Measurements from ENCODE around the gene TSPEAR. TPM values are rescaled to one million over a fixed set of nuclear protein-coding genes. Genes with fewer than 3 reads are reported as not detected.

TSPEAR gene
- total and polyA plus RNA-seq, 5 experiments from 2014 or later: 0.07 TPM; not detected in 4

DNA sequence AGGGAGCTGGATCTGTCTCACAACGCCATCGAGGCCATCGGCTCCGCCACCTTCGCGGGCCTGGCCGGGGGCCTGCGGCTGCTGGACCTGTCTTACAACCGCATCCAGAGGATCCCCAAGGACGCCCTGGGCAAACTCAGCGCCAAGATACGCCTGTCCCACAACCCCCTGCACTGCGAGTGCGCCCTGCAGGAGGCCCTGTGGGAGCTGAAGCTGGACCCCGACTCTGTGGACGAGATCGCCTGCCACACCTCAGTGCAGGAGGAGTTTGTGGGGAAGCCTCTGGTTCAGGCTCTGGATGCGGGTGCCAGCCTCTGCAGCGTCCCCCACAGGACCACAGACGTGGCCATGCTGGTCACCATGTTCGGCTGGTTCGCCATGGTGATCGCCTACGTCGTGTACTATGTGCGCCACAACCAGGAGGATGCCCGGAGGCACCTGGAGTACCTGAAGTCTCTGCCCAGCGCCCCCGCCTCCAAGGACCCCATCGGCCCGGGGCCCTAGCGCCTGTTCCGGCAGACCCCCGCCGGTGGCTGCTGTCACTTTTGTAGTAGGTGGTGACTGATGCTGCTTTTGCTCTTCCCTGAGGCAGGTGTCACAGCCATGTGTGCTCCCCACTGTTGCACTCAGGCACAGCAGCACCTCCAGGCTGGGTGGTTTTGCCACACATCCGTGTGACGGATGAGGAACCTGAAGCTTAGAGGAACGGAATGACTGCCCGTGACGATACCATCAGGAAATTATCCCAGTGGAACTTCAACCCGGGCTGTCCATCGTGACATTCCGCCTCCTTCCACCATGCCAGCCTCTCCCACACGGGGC, 254.2 kb downstream of the TSPEAR start:
- Mint-ChIP-seq H3K4me1 (peaks cover 0 to 9% (median 4%) of the 10 kb centered on the region in 4 donors), H3K27ac (no peak overlapping the region), H3K9me3 (peaks cover 0 to 12% (median 0%) of the 10 kb centered on the region in 9 donors), H3K27me3 (no peaks in the 10 kb centered on the region), H3K4me3 (peak overlapping the region in 9 of 10 donors; percentile 28 to 80 (median 57)), H3K36me3 (no peaks in the 10 kb centered on the region)
- no peak for ATAC-seq
- POLR2A ChIA-PET: interaction anchor here (1.2 kb wide), 1 partner anchor 118 kb away, joined by 3 read pairs; the partner anchor contains the start of gene CFAP410
- DNase-seq: peak in 1 of 10 donors; percentile 40

DNA sequence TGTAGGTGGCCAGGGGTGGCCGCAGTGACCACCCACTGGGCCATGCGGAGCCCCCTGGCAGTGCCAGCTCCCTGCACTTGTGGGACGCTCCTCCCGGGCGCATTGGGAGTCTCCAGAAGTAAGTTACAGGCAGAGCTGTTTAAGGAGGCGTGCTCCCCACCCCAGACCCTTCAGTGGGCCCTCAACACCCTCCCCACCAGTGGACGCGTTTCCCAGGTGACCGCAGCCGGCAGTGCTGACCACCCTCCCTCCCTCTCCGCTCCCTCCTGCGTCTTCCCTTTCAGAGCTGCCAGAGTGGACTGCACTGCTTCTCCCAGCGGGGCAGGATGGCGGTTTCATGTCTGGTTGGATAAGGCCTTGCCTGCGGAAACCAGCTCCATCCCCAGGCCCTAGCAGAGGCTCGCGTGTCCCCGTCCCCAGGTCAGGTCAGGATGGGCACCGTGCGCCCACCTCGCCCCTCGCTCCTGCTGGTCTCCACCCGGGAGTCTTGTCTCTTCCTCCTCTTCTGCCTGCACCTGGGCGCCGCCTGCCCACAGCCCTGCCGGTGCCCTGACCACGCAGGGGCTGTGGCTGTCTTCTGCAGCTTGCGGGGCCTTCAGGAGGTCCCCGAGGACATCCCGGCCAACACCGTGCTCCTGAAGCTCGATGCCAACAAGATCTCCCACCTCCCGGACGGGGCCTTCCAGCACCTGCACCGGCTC, 255.0 kb downstream of the TSPEAR start:
- Mint-ChIP-seq H3K27ac (peak overlapping the region in 1 of 10 donors; percentile 11), H3K36me3 (no peaks in the 10 kb centered on the region)

DNA sequence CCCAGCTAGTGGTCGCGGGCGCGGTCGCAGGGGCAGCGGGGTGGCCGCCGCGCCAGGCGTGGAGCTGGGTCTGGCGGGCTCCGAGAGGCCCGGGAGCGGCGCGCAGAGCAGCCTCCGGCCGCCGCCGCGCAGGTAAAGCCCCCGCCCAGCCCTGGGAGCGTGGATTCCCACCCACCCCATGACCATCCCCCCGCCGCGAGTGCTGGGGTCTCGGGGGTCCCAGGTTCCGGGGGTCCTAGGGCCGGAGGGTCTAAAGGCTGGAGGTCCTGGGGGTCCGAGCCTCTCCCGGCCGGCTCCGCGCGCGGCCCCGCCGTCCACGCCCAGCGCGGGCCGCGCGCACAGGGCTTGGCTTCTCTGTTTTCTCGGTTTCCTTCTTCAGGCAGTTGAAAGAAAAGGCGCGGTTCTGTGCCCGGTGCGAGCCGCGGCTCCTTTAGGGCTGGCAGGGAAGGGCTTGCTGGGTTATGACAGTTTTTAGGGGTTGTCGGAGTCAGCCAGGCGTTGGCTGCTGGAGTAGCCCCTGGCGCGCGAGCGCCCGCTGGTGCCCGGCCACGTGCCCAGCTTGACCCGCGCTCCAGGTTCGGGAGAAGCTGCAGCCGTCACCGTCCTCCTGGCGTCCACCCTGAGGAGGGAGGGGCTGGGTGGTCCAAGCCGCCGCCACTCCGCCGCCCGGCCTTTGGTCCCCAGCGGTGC, 255.7 kb downstream of the TSPEAR start:
- Mint-ChIP-seq H3K36me3 (no peaks in the 10 kb centered on the region), H3K9me3 (peaks cover 0 to 14% (median 2%) of the 10 kb centered on the region in 9 donors), H3K27ac (no peak overlapping the region), H3K27me3 (peaks cover 4 to 12% (median 7%) of the 10 kb centered on the region in 5 donors), H3K4me1 (peaks cover 0 to 9% (median 3%) of the 10 kb centered on the region in 4 donors), H3K4me3 (peak overlapping the region; percentile 65 to 83 (median 73))
- POLR2A ChIA-PET: interaction anchor here (0.7 to 1.7 kb wide), 3 partner anchors 117 to 866 kb away, joined by 3 to 4 read pairs (median 3); partner anchors contain the start of gene CFAP410
- DNase-seq: peak in 4 of 10 donors; percentile 9 to 58 (median 36)
- peak; percentile 63 to 70 for ATAC-seq

More for the DNA sequence above, 255.0 kb downstream of the TSPEAR start:
- Mint-ChIP-seq H3K4me1 (peaks cover 0 to 9% (median 4%) of the 10 kb centered on the region in 4 donors), H3K9me3 (peaks cover 0 to 14% (median 2%) of the 10 kb centered on the region in 9 donors), H3K4me3 (peak overlapping the region in 8 of 10 donors; percentile 28 to 80 (median 58)), H3K27me3 (peaks cover 0 to 5% (median 2%) of the 10 kb centered on the region in 5 donors)
- peak in 1 of 10 donors; percentile 61 for DNase-seq
- no peak for ATAC-seq
- POLR2A ChIA-PET: interaction anchor here (1.2 to 1.7 kb wide), 2 partner anchors 117 to 123 kb away, joined by 3 to 4 read pairs; partner anchors contain the start of gene CFAP410

DNA sequence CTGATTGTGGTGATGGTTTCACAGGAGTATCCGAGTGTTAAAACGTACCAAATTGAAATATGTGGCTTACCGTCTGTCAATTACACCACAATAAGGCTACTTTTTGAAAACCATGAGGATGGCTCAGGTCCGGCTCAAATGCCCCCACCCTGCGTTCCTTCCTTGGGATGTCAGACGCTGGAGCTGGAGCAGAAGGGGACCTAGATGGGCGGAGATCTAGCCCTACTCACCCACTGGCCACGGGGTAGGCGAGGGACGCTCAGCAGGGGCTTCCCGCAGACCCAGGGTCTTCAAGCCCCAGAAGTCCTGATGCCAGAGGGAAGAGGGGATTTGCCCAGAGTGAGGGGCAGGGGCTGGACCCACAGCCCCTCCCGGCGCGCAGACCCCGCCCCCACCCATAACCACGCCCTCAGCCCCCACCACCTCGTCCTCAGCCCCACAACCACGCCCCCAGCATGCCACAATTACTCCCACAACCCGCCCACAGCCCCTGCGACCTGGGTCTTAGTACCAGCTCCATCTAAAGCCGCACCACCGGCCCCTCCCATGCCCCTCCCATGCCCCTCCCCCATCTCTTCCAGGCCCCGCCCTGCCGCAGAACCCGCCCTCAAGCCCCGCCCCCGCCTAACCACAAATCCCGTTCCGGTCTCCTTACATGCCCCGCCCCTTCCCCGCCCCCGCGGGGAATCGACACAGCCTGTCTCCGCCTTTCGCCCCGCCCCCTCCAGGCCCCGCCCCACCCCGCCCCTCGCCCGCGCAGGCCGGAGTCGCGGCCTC, 256.4 kb downstream of the TSPEAR start, which contains the start of gene LRRC3:
LRRC3 (plus strand) TSS at position 764 of the 777 bp plus-strand sequence. CDS start 1,135 bp downstream, outside the sequence.
- POLR2A ChIA-PET: interaction anchor here (0.7 to 1.7 kb wide), 2 partner anchors 121 to 867 kb away, joined by 3 to 4 read pairs; no protein-coding TSS in a partner anchor
- peak; percentile 51 to 92 (median 78) for DNase-seq
- Mint-ChIP-seq H3K4me3 (peak within 1 kb of the TSS; percentile 66 to 84 (median 76)), H3K4me1 (peaks cover 0 to 9% (median 2%) of the 10 kb centered on the region in 4 donors), H3K27me3 (peaks cover 5 to 15% (median 8%) of the 10 kb centered on the region in 5 donors), H3K27ac (peak within 1 kb of the TSS in 4 of 10 donors; percentile 31 to 84 (median 42)), H3K36me3 (no peaks in the 10 kb centered on the region), H3K9me3 (peaks cover 0 to 14% (median 2%) of the 10 kb centered on the region in 9 donors)
- ATAC-seq: peak; percentile 75 to 78

DNA sequence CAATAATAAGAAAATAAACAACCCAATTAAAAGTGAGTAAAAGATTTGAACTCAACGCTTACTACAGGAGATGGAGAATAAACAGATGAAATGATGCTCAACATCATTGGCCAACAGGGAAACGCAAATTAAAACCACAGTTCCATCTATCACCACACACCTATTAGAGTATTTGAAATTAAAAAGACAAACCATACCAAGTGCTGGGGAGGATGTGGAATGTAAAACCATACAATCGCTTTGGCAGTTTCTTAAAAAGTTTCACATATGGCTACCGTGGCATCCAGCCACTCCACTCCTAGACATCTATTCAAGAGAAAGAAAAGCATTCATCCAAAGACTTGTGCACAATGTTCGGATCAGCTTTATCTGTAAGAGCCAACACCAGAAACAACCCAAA, 257.3 kb downstream of the TSPEAR start:
- Mint-ChIP-seq H3K4me3 (peak overlapping the region; percentile 24 to 84 (median 66)), H3K27me3 (peaks cover 8 to 22% (median 13%) of the 10 kb centered on the region in 5 donors), H3K27ac (peak overlapping the region in 1 of 10 donors; percentile 29), H3K36me3 (no peaks in the 10 kb centered on the region), H3K4me1 (peaks cover 0 to 9% (median 2%) of the 10 kb centered on the region in 4 donors), H3K9me3 (peaks cover 0 to 14% (median 2%) of the 10 kb centered on the region in 9 donors)
- DNase-seq (peak in 1 of 10 donors; percentile 24), ATAC-seq (no peak)
- POLR2A ChIA-PET: no interaction called here

DNA sequence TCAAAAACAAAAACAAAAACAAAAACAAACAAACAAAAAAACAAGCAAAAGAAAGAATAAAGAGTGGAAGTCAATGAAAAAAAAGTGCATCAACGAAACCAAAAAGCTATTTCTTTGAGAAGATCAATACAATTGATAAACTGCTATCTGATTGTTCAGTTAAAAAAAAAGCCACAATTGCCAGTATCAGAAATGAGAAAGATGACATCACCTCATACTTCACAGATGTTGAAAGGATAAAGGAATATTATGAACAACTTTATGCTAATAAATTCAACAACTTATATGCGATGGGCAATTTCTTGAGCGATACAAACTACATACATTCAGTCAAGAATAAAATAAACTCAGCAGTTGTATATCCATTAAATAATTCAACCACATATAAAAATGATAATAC, 258.3 kb downstream of the TSPEAR start:
- no peaks in the 10 kb centered on the region for H3K36me3 Mint-ChIP-seq
- peaks cover 9 to 28% (median 17%) of the 10 kb centered on the region in 5 donors for H3K27me3 Mint-ChIP-seq
- POLR2A ChIA-PET: no interaction called here
- peaks cover 0 to 9% (median 2%) of the 10 kb centered on the region in 4 donors for H3K4me1 Mint-ChIP-seq
- no peak overlapping the region for H3K27ac Mint-ChIP-seq
- peaks cover 0 to 14% (median 2%) of the 10 kb centered on the region in 9 donors for H3K9me3 Mint-ChIP-seq
- no peak for ATAC-seq
- DNase-seq: no peak
- no peak overlapping the region for H3K4me3 Mint-ChIP-seq

DNA sequence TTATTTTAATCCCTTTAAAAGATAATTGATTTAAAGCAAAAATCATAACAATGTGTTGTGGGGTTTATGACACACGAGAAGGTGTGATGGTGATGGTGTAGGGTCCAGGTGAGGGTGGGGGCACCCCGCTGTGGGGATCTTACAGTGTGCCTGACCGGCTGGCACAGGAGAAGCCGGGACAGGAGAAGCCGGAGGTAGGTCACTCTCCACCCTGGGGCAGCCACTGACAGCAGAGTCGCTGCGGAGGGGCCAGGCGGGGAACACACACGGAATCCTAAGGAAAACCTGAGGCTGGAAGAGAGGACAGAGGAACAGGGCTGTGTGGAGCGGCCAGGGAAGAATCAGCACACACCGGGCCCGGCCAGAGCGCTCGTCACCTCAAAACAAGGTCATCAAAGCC, 260.4 kb downstream of the TSPEAR start:
- no peaks in the 10 kb centered on the region for H3K36me3 Mint-ChIP-seq
- H3K9me3 Mint-ChIP-seq: peaks cover 0 to 14% (median 2%) of the 10 kb centered on the region in 9 donors
- no peak for ATAC-seq
- peaks cover 14 to 37% (median 22%) of the 10 kb centered on the region in 5 donors for H3K27me3 Mint-ChIP-seq
- peak overlapping the region in 1 of 10 donors; percentile 68 for H3K27ac Mint-ChIP-seq
- H3K4me1 Mint-ChIP-seq: peaks cover 0 to 7% (median 2%) of the 10 kb centered on the region in 4 donors
- DNase-seq: peak in 1 of 10 donors; percentile 53
- H3K4me3 Mint-ChIP-seq: no peak overlapping the region
- POLR2A ChIA-PET: no interaction called here

DNA sequence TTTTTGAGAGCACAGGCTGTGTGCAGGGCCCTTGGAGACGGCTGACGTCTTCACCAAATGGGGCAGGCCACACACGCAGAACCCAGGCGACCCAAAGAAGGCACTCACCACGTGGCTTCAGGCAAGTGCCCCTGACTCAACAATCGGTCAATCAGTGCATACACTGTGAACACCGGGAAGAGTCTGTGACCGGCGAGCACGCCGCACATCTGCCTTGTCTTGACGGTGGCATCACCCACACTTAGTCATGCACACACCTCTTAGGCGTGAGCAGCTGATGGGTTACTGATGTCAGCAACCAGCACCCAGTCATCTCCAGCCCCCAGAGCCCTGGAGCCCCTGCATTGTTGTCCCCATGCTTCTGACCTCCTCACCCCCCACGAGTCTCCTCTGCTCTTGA, 261.0 kb downstream of the TSPEAR start:
- Mint-ChIP-seq H3K27me3 (peaks cover 14 to 37% (median 22%) of the 10 kb centered on the region in 5 donors), H3K27ac (no peak overlapping the region), H3K4me3 (no peak overlapping the region), H3K36me3 (no peaks in the 10 kb centered on the region), H3K9me3 (peaks cover 0 to 14% (median 2%) of the 10 kb centered on the region in 9 donors), H3K4me1 (peaks cover 0 to 7% (median 2%) of the 10 kb centered on the region in 4 donors)
- POLR2A ChIA-PET: interaction anchor here (1.5 kb wide), 1 partner anchor 111 kb away, joined by 3 read pairs; the partner anchor contains the start of gene CFAP410
- DNase-seq: peak in 1 of 10 donors; percentile 56
- ATAC-seq: no peak

DNA sequence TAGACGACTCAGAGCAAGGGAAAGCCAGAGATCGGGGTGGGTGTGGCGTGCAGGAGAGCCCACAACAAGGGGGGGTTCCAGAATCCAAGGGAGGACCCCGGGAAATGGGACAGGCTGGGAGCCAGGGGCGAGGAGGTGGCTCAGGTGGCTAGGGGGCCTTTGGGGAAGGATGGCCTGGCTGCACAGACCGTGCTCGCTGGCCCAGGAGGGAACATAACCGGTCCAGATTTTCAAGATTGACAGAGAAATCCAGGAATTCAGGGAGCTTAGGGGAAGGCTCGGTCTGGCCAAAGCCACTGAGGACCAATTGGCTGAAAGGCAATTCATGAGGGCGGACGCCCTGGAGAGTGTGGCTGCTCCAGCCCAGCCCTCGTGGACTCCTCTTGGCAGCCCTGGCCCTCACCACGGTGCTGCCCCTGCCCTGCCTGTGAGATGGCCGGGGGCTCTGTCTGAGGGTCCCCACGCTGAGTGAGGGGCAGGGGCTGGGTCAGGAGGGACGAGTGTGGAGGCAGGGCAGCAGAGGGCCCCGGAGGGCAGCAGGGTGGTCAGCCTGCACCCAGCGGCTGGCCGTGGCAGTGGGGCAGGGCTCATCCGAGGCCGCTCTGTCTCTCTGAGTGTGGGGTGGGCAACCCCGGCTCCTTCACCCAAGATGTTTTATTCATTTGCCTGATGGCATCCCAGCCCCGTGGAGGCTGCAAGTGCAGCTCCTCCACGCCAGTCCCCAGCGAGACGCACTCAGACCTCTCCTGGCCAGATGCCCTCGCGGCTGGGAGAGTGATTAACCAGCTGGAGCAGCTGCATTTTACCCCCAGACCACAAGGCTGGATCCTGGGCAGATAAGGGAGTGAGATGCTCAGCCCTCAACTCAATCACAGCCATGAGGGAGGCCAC, 261.7 kb downstream of the TSPEAR start:
- H3K9me3 Mint-ChIP-seq: peaks cover 0 to 14% (median 2%) of the 10 kb centered on the region in 9 donors
- no peak overlapping the region for H3K4me3 Mint-ChIP-seq
- ATAC-seq: no peak
- peak in 1 of 10 donors; percentile 48 for DNase-seq
- peaks cover 14 to 37% (median 22%) of the 10 kb centered on the region in 5 donors for H3K27me3 Mint-ChIP-seq
- H3K36me3 Mint-ChIP-seq: no peaks in the 10 kb centered on the region
- H3K4me1 Mint-ChIP-seq: peaks cover 0 to 7% (median 2%) of the 10 kb centered on the region in 4 donors
- POLR2A ChIA-PET: interaction anchor here (1.5 kb wide), 1 partner anchor 110 kb away, joined by 3 read pairs; the partner anchor contains the start of gene CFAP410
- H3K27ac Mint-ChIP-seq: no peak overlapping the region

DNA sequence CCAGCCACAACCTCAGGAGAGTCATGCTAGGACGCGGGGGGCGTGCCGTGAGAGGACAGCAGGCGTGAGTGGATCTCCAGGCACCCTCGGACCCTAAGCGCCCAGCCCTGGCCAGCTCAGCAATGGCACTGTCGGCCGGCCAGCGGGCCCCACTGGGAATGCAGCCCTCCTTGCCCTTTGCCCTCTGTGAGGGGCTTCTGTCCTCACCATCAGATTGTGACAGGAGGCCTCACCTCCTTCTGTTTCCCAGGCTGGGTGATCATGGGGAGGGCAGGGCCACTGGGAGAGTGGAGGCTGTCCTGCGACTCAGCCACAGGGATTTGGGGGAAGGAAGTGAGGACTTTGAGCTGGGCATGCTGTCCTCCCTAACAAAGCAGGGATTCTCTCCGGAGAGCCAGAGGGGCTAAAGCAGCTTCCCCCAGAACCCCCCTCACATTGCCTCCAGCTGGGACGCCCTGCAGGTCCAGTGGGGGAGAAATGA, 262.7 kb downstream of the TSPEAR start:
- POLR2A ChIA-PET: no interaction called here

More for the DNA sequence above, 262.7 kb downstream of the TSPEAR start:
- Mint-ChIP-seq H3K27ac (no peak overlapping the region), H3K36me3 (no peaks in the 10 kb centered on the region), H3K4me1 (no peaks in the 10 kb centered on the region), H3K9me3 (peaks cover 0 to 9% (median 0%) of the 10 kb centered on the region in 9 donors), H3K4me3 (no peak overlapping the region), H3K27me3 (peaks cover 14 to 37% (median 22%) of the 10 kb centered on the region in 5 donors)
- DNase-seq: peak in 1 of 10 donors; percentile 42
- no peak for ATAC-seq

All from naive thymus-derived CD8-positive, alpha-beta T cell (primary cell).